Peyer's patch (tissue), 4 donors: ENCODE results near the gene COMMD2.

Source experiments
- CTCF ChIP-seq, 6 experiments: fragments of 450-650 bp in 4 of 6; fragments of 200-600 bp in 2 of 6; sonication (generic) in 1 of 6; IDR thresholded peaks; one replicate each; pipeline ENCODE4 v1.5.1; 2017 to 2019; ENCODE audit warnings: antibody characterized with exemption in 6 of 6, mild to moderate bottlenecking in 3 of 6, moderate library complexity in 1 of 6
- POLR2A ChIP-seq, 2 donors: fragments of 450-650 bp; IDR thresholded peaks; one replicate each; pipeline ENCODE4 v1.5.1; 2017; ENCODE audit warnings: antibody characterized with exemption in 2 of 2, mild to moderate bottlenecking in 2 of 2, moderate library complexity in 2 of 2

GRCh38 chr3:149732234-149732633, 20.1 kb downstream of the COMMD2 start:
- no peak for TF ChIP-seq CTCF (IDR thresholded peaks at IDR 0.05)
- no peak for TF ChIP-seq POLR2A (IDR thresholded peaks at IDR 0.05)
